ENCODE data around the gene EPHA6. TPM values are rescaled to one million over a fixed set of nuclear protein-coding genes. Genes with fewer than 3 reads are reported as not detected.

EPHA6 gene
- total and polyA plus RNA-seq, 2 donors (not counting 3 experiments of a cell fraction or from before 2014, with no cell fraction given) = not detected

- no peaks in the 10 kb centered on the region for H3K79me2 ChIP-seq (ENCODE audit: control insufficient read depth, insufficient read depth, low read length)
- H3K36me3 ChIP-seq (ENCODE audit: control insufficient read depth in 2 of 2, extremely low read depth in 1 of 2, insufficient read depth in 2 of 2, low read length in 2 of 2) = no peaks in the 10 kb centered on the region
- no peaks in the 10 kb centered on the region for H3K27me3 ChIP-seq (ENCODE audit: control insufficient read depth in 2 of 2, insufficient read depth in 2 of 2, low read length in 2 of 2)
- no peak overlapping the region for H3K9ac ChIP-seq (replicated peaks; ENCODE audit: extremely low read depth, insufficient read depth, low read length)
- intact Hi-C loops (cut with micrococcal nuclease) (no loop called here), dilution Hi-C loops (cut with MboI; ENCODE audit: extremely low pct_ligation_motif_present, low sequenced_read_pairs) (no loop called here)
- peaks cover 4% of the 10 kb centered on the region for H3K9me3 ChIP-seq (replicated peaks; ENCODE audit: control insufficient read depth, insufficient read depth, low read length)
- H3K9me1 ChIP-seq (replicated peaks; ENCODE audit: control insufficient read depth, extremely low read depth, insufficient read depth, low read length) = no peaks in the 10 kb centered on the region
- CTCF ChIA-PET = no interaction called here
- POLR2A ChIA-PET = no interaction called here
- DNase-seq (ENCODE audit: low read depth, low spot score) (no peak), FAIRE-seq (no peak)
- no peak overlapping the region for H3K4me3 ChIP-seq (replicated peaks in 1 of 3; ENCODE audit: insufficient read depth in 1 of 3, low read depth in 1 of 3, low read length in 3 of 3)
- H3K4me2 ChIP-seq (ENCODE audit: insufficient read depth, low read length) = no peak overlapping the region
- no peaks in the 10 kb centered on the region for H3K4me1 ChIP-seq (ENCODE audit: control insufficient read depth, extremely low read depth, insufficient read depth, low read length)
- no peaks in the 10 kb centered on the region for H4K20me1 ChIP-seq (replicated peaks; ENCODE audit: control insufficient read depth, extremely low read depth, insufficient read depth, low read length)
- no peak overlapping the region for H2AFZ ChIP-seq (ENCODE audit: low read depth, low read length)
- no peak overlapping the region for H3K27ac ChIP-seq (ENCODE audit: insufficient read depth, low read depth, low read length)
- TF ChIP-seq MYC (IDR thresholded peaks at IDR 0.05; ENCODE audit: low read depth, low read length) (no peak), POLR2AphosphoS5 (IDR thresholded peaks at IDR 0.05; ENCODE audit: insufficient read depth, low read depth, low read length) (no peak), CTCF (IDR thresholded peaks at IDR 0.05; ENCODE audit: extremely low read depth in 1 of 2, insufficient read depth in 1 of 2, low read depth in 1 of 2, low read length in 2 of 2) (no peak)
- no TSS peak for BruUV-seq (replicated peaks)
Measured at GRCh38 chr3:97510795-97511194, 696.4 kb downstream of the EPHA6 start.

GRCh38 chr3:97515076-97515475, 700.7 kb downstream of the EPHA6 start:
- ChIA-PET POLR2A (no interaction called here), CTCF (interaction anchor here (1.7 kb wide), 1 partner anchor 14 kb away, joined by 4 read pairs; no protein-coding TSS in a partner anchor)
- Histone ChIP-seq H3K79me2 (ENCODE audit: control insufficient read depth, insufficient read depth, low read length) (no peaks in the 10 kb centered on the region), H3K36me3 (ENCODE audit: control insufficient read depth in 2 of 2, extremely low read depth in 1 of 2, insufficient read depth in 2 of 2, low read length in 2 of 2) (no peaks in the 10 kb centered on the region), H3K27me3 (ENCODE audit: control insufficient read depth in 2 of 2, insufficient read depth in 2 of 2, low read length in 2 of 2) (no peaks in the 10 kb centered on the region), H3K9me3 (replicated peaks; ENCODE audit: control insufficient read depth, insufficient read depth, low read length) (peaks cover 4% of the 10 kb centered on the region), H3K4me1 (ENCODE audit: control insufficient read depth, extremely low read depth, insufficient read depth, low read length) (no peaks in the 10 kb centered on the region), H3K4me2 (ENCODE audit: insufficient read depth, low read length) (no peak overlapping the region), H3K9me1 (replicated peaks; ENCODE audit: control insufficient read depth, extremely low read depth, insufficient read depth, low read length) (no peaks in the 10 kb centered on the region), H3K4me3 (replicated peaks in 1 of 3; ENCODE audit: insufficient read depth in 1 of 3, low read depth in 1 of 3, low read length in 3 of 3) (no peak overlapping the region), H2AFZ (ENCODE audit: low read depth, low read length) (no peak overlapping the region), H4K20me1 (replicated peaks; ENCODE audit: control insufficient read depth, extremely low read depth, insufficient read depth, low read length) (no peaks in the 10 kb centered on the region), H3K9ac (replicated peaks; ENCODE audit: extremely low read depth, insufficient read depth, low read length) (no peak overlapping the region), H3K27ac (ENCODE audit: insufficient read depth, low read depth, low read length) (no peak overlapping the region)
- FAIRE-seq (no peak), DNase-seq (ENCODE audit: low read depth, low spot score) (no peak)
- TF ChIP-seq GATA2 (IDR thresholded peaks at IDR 0.05; ENCODE audit: insufficient read depth, insufficient read length, low read depth, low read length) (no peak), JUN (IDR thresholded peaks at IDR 0.05; ENCODE audit: borderline replicate concordance, insufficient read depth, insufficient read length, low read depth) (no peak), POLR2AphosphoS5 (IDR thresholded peaks at IDR 0.05; ENCODE audit: insufficient read depth, low read depth, low read length) (no peak), MAX (IDR thresholded peaks at IDR 0.05; ENCODE audit: insufficient read depth, insufficient read length) (no peak), MYC (IDR thresholded peaks at IDR 0.05; ENCODE audit: low read depth, low read length) (no peak), POLR2A (IDR thresholded peaks at IDR 0.05; ENCODE audit: low read depth, low read length) (no peak), CTCF (IDR thresholded peaks at IDR 0.05; ENCODE audit: extremely low read depth in 1 of 2, insufficient read depth in 1 of 2, low read depth in 1 of 2, low read length in 2 of 2) (no peak), FOS (IDR thresholded peaks at IDR 0.05; ENCODE audit: borderline replicate concordance, insufficient read depth, low read length) (no peak), EZH2 (IDR thresholded peaks at IDR 0.05; ENCODE audit: borderline replicate concordance, low read depth, low read length, severe bottlenecking) (no peak)
- intact Hi-C loops (cut with micrococcal nuclease) = no loop called here
- dilution Hi-C loops (cut with MboI; ENCODE audit: extremely low pct_ligation_motif_present, low sequenced_read_pairs) = no loop called here
- BruUV-seq (replicated peaks) = no TSS peak

All from endothelial cell of umbilical vein (primary cell).